Measurements from ENCODE around the gene TMEM238.

DNA sequence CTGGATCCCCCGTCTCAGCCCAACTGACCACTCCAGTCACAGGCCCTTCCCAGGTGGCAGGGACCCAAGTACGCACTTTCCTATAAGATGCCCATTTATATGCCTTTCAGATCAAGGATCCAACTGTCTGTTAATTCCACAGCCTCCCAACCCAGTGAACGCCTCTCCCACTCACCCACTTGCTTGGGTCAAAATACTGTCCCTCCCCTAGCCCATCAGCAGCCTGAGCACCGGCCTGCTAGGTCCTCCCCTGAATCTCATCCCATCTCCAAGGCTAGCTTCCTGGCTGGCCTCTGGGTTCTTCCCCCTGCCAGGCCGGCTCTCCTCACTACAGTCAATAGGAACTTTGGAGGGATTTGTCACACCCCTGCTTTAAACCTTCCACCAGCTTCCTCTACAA, 21.5 kb upstream of the TMEM238 start:
- TF ChIP-seq SP1 (IDR thresholded peaks at IDR 0.05) (no peak), FOXA1 (IDR thresholded peaks at IDR 0.05) (no peak)
